Measurements from ENCODE around the gene SNU13. TPM values are rescaled to one million over a fixed set of nuclear protein-coding genes. Genes with fewer than 3 reads are reported as not detected.
"Not testable (repeated sequence)": the region's sequence is repeated elsewhere in the genome, so short reads cannot be mapped to it uniquely, and the experiment has no call there.

The SNU13 gene
- 10 to 100 TPM; 87.8 to 91.4 TPM for total RNA-seq
- long read RNA-seq, transcript SNU13-202 (3 exons, 1,503 nt): major isoform, 47 of 79 reads
- long read RNA-seq, transcript SNU13-201 (3 exons, 877 nt): minor isoform, 25 of 79 reads
- long read RNA-seq, partial matches to known transcripts: 0 of 79 reads
- long read RNA-seq, other reads (novel, unspliced or antisense): 6 of 79 reads

GRCh38 chr22:41688365-41689211, at the start of gene SNU13:
Gene SNU13 (minus strand): TSS chr22:41688867. CDS start chr22:41688796, 71 bp downstream.
- intact Hi-C loops (cut with DNase I, micrococcal nuclease): no loop called here
- DNase-seq (peak; percentile 93 to 95), ATAC-seq (peak; percentile 96)

GRCh38 chr22:41733241-41733640, 44.6 kb upstream of the SNU13 start:
- ATAC-seq; intact Hi-C loops (cut with DNase I, micrococcal nuclease); DNase-seq: not testable (repeated sequence)

GRCh38 chr22:41732096-41732772, 43.6 kb upstream of the SNU13 start:
- DNase-seq (no peak), ATAC-seq (no peak)
- intact Hi-C loops (cut with DNase I, micrococcal nuclease): no loop called here

- ATAC-seq (no peak), DNase-seq (no peak)
- intact Hi-C loops (cut with DNase I, micrococcal nuclease): no loop called here
Observed at GRCh38 chr22:41731609-41732008, 42.9 kb upstream of the SNU13 start.

GRCh38 chr22:41725510-41726110, 36.9 kb upstream of the SNU13 start:
- intact Hi-C loops (cut with DNase I, micrococcal nuclease): no loop called here
- ATAC-seq: no peak
- no peak for DNase-seq

GRCh38 chr22:41722496-41722895, 33.8 kb upstream of the SNU13 start:
- intact Hi-C loops (cut with DNase I, micrococcal nuclease): no loop called here
- ATAC-seq (no peak), DNase-seq (no peak)

DNA sequence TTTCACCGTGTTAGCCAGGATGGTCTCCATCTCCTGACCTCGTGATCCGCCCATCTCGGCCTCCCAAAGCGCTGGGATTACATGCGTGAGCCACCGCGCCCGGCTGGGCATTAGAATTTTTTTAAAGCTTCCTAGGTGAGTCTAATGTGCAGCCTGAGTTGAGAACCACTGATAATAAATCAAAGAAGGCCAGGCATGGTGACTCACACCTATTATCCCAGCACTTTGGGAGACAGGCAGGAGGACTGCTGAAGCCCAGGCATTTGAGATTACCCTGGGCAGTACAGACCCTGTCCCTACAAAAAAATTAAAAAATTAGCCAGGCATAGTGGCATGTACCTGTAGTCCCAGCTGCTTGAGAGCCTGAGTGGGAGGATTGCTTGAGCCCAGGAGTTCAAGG, 24.3 kb upstream of the SNU13 start:
- intact Hi-C loops (cut with DNase I, micrococcal nuclease): no loop called here
- DNase-seq: no peak
- ATAC-seq: no peak

DNA sequence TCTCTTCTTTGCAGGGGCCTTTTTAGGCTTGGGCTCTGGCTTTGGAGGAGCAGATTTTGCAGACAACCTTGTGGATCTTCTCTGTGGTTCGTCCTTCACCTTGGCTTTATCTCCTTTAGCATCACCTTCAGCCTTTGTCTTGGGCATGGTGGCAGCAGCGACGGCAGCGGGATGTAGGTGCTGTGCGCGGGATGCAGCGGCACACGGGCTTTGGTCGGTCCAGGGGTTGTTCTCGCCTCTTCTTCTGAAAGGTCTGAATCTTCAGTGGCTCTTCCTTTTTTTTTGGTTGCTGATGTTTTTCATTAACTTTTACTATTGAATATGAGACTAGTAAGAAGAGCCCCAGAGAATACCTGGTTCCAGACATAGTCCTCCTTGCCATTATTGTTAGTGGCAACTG, 20.7 kb upstream of the SNU13 start:
- intact Hi-C loops (cut with DNase I, micrococcal nuclease): no loop called here
- DNase-seq (no peak), ATAC-seq (no peak)

- ATAC-seq: no peak
- DNase-seq: no peak
- intact Hi-C loops (cut with DNase I, micrococcal nuclease): no loop called here
Observed at GRCh38 chr22:41702763-41703162, 14.1 kb upstream of the SNU13 start.

GRCh38 chr22:41700108-41700364, 11.4 kb upstream of the SNU13 start:
- peak in 1 of 2 donors; percentile 7 for DNase-seq
- intact Hi-C loops (cut with DNase I, micrococcal nuclease): no loop called here
- no peak for ATAC-seq

GRCh38 chr22:41699264-41700107, 10.8 kb upstream of the SNU13 start, which contains the start of gene MEI1:
Gene MEI1 (plus strand): TSS chr22:41699503. CDS start chr22:41699539, 36 bp downstream.
- intact Hi-C loops (cut with DNase I, micrococcal nuclease): loop anchor here in 1 of 2 donors (5.0 kb wide), 1 partner anchor 243 kb away; no protein-coding TSS in a partner anchor
- peak; percentile 59 for ATAC-seq

DNA sequence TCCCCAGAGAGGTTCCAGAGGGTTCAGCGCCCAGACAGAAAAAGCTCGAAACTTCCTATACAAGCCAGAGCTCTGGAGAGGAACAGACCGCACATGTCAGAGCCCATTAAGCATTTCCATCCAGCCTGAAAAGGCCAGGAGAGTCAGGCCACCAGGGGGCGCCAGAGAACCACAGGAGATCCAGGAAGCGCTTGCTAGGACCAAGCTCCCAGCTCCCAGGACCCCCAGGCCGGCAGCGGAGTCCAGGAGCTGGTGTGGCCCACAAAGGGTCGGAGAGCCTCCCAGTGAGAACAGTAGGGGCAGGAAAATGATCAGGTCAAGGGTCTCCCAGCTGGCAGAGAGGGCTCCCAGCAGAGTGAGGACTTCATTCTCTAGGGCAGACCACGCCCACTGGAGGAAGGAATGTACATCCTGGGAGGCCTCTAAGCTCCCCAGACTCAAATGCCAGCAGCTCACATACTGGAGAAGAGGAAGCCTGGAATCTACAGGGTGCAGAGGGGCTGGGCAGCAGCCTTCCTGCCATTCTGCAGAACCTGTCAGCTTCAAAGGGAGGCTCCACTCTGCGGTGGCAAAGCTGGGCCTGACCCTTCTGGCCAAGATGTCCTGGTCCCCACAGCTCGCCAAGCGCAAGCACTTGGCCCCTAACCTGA, 8.6 kb upstream of the SNU13 start:
- intact Hi-C loops (cut with DNase I, micrococcal nuclease): loop anchor here in 1 of 2 donors (5.0 kb wide), 1 partner anchor 245 kb away; no protein-coding TSS in a partner anchor
- ATAC-seq (peak; percentile 85), DNase-seq (peak; percentile 85 to 99)

More at GRCh38 chr22:41699264-41700107, 10.8 kb upstream of the SNU13 start, which contains the start of gene MEI1:
- peak; percentile 79 to 86 for DNase-seq

DNA sequence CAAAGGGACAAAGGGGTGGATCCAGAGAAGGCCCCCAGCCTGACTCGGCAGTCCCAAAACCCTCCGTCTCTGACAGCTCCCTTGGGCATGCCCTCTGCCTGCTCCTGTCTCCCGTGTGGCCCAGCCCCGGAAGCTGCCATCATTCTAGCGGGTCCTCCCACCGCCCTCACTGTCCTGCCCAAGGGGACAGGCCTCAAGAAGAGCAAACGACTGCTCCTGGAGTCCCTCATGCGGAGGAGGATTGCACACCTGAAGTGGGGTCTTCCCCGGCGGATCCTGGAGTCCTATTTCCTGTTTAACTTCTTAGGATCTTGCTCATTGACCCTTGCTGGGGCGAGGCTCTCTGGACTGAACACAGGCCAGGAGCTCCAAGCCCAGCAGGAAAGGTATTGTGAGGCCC, 8.0 kb upstream of the SNU13 start:
- intact Hi-C loops (cut with DNase I, micrococcal nuclease): loop anchor here in 1 of 2 donors (5.0 kb wide), 1 partner anchor 246 kb away; no protein-coding TSS in a partner anchor
- ATAC-seq (peak; percentile 61), DNase-seq (no peak)

- ATAC-seq (no peak), DNase-seq (no peak)
- intact Hi-C loops (cut with DNase I, micrococcal nuclease): loop anchor here in 1 of 2 donors (5.0 kb wide), 1 partner anchor 247 kb away; no protein-coding TSS in a partner anchor
Observed at GRCh38 chr22:41695211-41695610, 6.5 kb upstream of the SNU13 start.

DNA sequence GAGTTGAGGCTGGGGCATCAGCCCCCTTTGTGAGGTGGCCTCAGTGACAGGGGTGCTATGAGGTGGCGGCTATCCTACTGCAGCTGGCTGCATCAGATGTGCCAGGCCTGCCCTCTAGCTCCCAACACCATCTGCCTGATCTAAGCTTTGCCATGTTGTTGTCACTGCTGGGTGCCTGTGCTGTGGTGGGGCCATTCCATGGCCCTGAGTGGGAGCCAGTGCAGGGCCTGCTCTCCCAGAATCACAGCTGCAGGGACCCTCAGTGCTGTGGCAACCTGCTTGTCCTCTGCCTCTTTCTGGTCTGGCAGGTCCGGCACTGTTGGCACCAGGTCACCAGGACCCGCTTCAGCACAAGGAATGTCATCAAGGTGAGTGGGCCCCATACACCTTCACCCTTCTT, 1.8 kb upstream of the SNU13 start:
- no peak for DNase-seq
- intact Hi-C loops (cut with DNase I, micrococcal nuclease): no loop called here
- ATAC-seq: no peak

GRCh38 chr22:41687901-41688364, 734 bp downstream of the SNU13 start:
- peak; percentile 44 for ATAC-seq
- peak in 1 of 2 donors; percentile 46 for DNase-seq
- intact Hi-C loops (cut with DNase I, micrococcal nuclease): no loop called here

DNA sequence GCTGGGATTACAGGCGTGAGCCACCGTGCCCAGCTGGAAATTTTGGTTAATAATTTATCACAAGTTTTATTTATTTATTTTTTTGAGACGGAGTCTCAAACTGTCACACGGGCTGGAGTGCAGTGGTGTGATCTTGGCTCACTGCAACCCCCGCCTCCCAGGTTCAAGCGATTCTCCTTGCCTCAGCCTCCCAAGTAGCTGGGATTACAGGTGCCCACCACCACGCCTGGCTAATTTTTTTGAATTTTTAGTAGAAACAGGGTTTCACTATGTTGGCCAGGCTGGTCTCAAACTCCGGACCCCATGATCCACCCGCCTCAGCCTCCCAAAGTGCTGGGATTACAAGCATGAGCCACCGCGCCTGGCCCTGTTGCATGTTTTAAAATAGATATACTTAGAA, 1.8 kb downstream of the SNU13 start:
- ATAC-seq; intact Hi-C loops (cut with DNase I, micrococcal nuclease); DNase-seq: not testable (repeated sequence)

DNA sequence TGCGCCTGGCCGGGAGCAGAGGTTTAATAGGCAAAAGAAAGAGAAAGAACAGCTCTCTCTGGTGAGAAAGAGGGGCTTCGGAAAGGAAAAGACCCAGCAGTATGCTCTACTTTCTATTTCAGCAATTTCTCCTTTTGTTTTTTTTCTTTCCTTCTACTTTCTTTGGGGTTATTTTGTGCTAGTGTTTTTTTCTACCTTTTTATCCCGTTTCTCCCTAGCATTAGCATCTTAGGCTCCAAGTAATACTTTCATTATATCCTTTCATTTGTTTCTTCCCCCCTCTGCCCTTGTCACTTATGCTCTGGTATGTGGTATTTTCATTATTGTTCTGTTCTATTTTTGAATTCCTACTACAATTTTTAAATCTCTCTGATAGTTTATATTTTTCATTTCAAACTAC, 4.5 kb downstream of the SNU13 start:
- ATAC-seq: no peak
- no peak for DNase-seq
- intact Hi-C loops (cut with DNase I, micrococcal nuclease): no loop called here

Measured in left colon (tissue), 2 donors.